Measurements from ENCODE around the gene PCED1B. TPM values are rescaled to one million over a fixed set of nuclear protein-coding genes. Genes with fewer than 3 reads are reported as not detected.
A peak's percentile ranks its signal among the peaks of the same experiment; 100 is the strongest.
"Not testable (repeated sequence)": the region's sequence is repeated elsewhere in the genome, so short reads cannot be mapped to it uniquely, and the experiment has no call there.

The PCED1B gene
- total RNA-seq, 2 experiments from 2014 or later: 133 to 136 TPM

GRCh38 chr12:47048541-47048940 lies 30.9 kb upstream of the PCED1B start:
- H3K27me3 Mint-ChIP-seq: peaks cover 2% of the 10 kb centered on the region
- H3K27ac Mint-ChIP-seq: no peak overlapping the region
- ChIA-PET CTCF (interaction anchor here (1.3 kb wide), 1 partner anchor 23 kb away, joined by 3 read pairs; no protein-coding TSS in a partner anchor), POLR2A (no interaction called here)
- no peak for DNase-seq
- intact Hi-C loops (cut with micrococcal nuclease): no loop called here
- no peaks in the 10 kb centered on the region for H3K4me1 Mint-ChIP-seq (ENCODE audit: low read depth)
- no peak overlapping the region for H3K4me3 Mint-ChIP-seq
- peaks cover 12% of the 10 kb centered on the region for H3K9me3 Mint-ChIP-seq
- H3K36me3 Mint-ChIP-seq: peaks cover 8% of the 10 kb centered on the region

GRCh38 chr12:47051291-47051690 lies 28.1 kb upstream of the PCED1B start:
- H3K4me3 Mint-ChIP-seq; intact Hi-C loops (cut with micrococcal nuclease); DNase-seq; H3K27me3 Mint-ChIP-seq; H3K36me3 Mint-ChIP-seq; CTCF ChIA-PET; H3K27ac Mint-ChIP-seq; H3K4me1 Mint-ChIP-seq (ENCODE audit: low read depth): not testable (repeated sequence)
- POLR2A ChIA-PET: interaction anchor here (0.7 kb wide), 1 partner anchor 269 kb away, joined by 4 read pairs; no protein-coding TSS in a partner anchor
- H3K9me3 Mint-ChIP-seq: peaks cover 14% of the 10 kb centered on the region

GRCh38 chr12:47052274-47052673 lies 27.1 kb upstream of the PCED1B start:
- ChIA-PET CTCF (interaction anchor here (1.0 to 3.1 kb wide), 4 partner anchors 18 to 26 kb away, joined by 3 to 9 read pairs (median 4); no protein-coding TSS in a partner anchor), POLR2A (interaction anchor here (0.7 kb wide), 1 partner anchor 268 kb away, joined by 4 read pairs; no protein-coding TSS in a partner anchor)
- Mint-ChIP-seq H3K4me3 (no peak overlapping the region), H3K9me3 (peaks cover 18% of the 10 kb centered on the region), H3K4me1 (ENCODE audit: low read depth) (no peaks in the 10 kb centered on the region), H3K27me3 (peaks cover 4% of the 10 kb centered on the region), H3K27ac (no peak overlapping the region), H3K36me3 (peaks cover 10% of the 10 kb centered on the region)
- intact Hi-C loops (cut with micrococcal nuclease): no loop called here
- DNase-seq: no peak

GRCh38 chr12:47053961-47054360 lies 25.5 kb upstream of the PCED1B start:
- Mint-ChIP-seq H3K36me3 (peaks cover 10% of the 10 kb centered on the region), H3K9me3 (peaks cover 18% of the 10 kb centered on the region), H3K27ac (no peak overlapping the region), H3K27me3 (peaks cover 4% of the 10 kb centered on the region), H3K4me3 (no peak overlapping the region), H3K4me1 (ENCODE audit: low read depth) (no peaks in the 10 kb centered on the region)
- intact Hi-C loops (cut with micrococcal nuclease): no loop called here
- DNase-seq: no peak
- ChIA-PET POLR2A (no interaction called here), CTCF (interaction anchor here (0.6 to 3.1 kb wide), 6 partner anchors 12 to 766 kb away, joined by 3 to 9 read pairs (median 4); partner anchors contain the start of gene HDAC7)

GRCh38 chr12:47054659-47055058 lies 24.8 kb upstream of the PCED1B start:
- CTCF ChIA-PET: interaction anchor here (1.0 to 3.1 kb wide), 2 partner anchors 11 to 15 kb away, joined by 3 to 9 read pairs; no protein-coding TSS in a partner anchor

GRCh38 chr12:47055856-47056255 lies 23.6 kb upstream of the PCED1B start:
- H3K27me3 Mint-ChIP-seq; H3K36me3 Mint-ChIP-seq; H3K4me1 Mint-ChIP-seq (ENCODE audit: low read depth); H3K27ac Mint-ChIP-seq; intact Hi-C loops (cut with micrococcal nuclease); DNase-seq; H3K4me3 Mint-ChIP-seq; POLR2A ChIA-PET; CTCF ChIA-PET: not testable (repeated sequence)
- peaks cover 15% of the 10 kb centered on the region for H3K9me3 Mint-ChIP-seq

More at GRCh38 chr12:47054659-47055058, 24.8 kb upstream of the PCED1B start:
- POLR2A ChIA-PET: no interaction called here
- H3K4me1 Mint-ChIP-seq (ENCODE audit: low read depth): no peaks in the 10 kb centered on the region
- H3K36me3 Mint-ChIP-seq: peaks cover 10% of the 10 kb centered on the region
- peaks cover 18% of the 10 kb centered on the region for H3K9me3 Mint-ChIP-seq
- no peak overlapping the region for H3K4me3 Mint-ChIP-seq
- intact Hi-C loops (cut with micrococcal nuclease): no loop called here
- H3K27me3 Mint-ChIP-seq: peaks cover 4% of the 10 kb centered on the region
- no peak overlapping the region for H3K27ac Mint-ChIP-seq
- no peak for DNase-seq

- H3K9me3 Mint-ChIP-seq; H3K27ac Mint-ChIP-seq; intact Hi-C loops (cut with micrococcal nuclease); H3K4me3 Mint-ChIP-seq; H3K4me1 Mint-ChIP-seq (ENCODE audit: low read depth); H3K27me3 Mint-ChIP-seq; POLR2A ChIA-PET; H3K36me3 Mint-ChIP-seq; DNase-seq: not testable (repeated sequence)
- CTCF ChIA-PET: interaction anchor here (1.0 kb wide), 1 partner anchor 24 kb away, joined by 4 read pairs; no protein-coding TSS in a partner anchor
Measured at GRCh38 chr12:47056944-47057343, 22.5 kb upstream of the PCED1B start.

GRCh38 chr12:47058640-47059039 lies 20.8 kb upstream of the PCED1B start:
- intact Hi-C loops (cut with micrococcal nuclease); H3K36me3 Mint-ChIP-seq; CTCF ChIA-PET; H3K9me3 Mint-ChIP-seq; POLR2A ChIA-PET; H3K4me1 Mint-ChIP-seq (ENCODE audit: low read depth); H3K27me3 Mint-ChIP-seq; DNase-seq; H3K4me3 Mint-ChIP-seq; H3K27ac Mint-ChIP-seq: not testable (repeated sequence)

- Mint-ChIP-seq H3K4me1 (ENCODE audit: low read depth) (peaks cover 17% of the 10 kb centered on the region), H3K4me3 (no peak overlapping the region), H3K27ac (no peak overlapping the region), H3K9me3 (no peaks in the 10 kb centered on the region), H3K36me3 (no peaks in the 10 kb centered on the region), H3K27me3 (no peaks in the 10 kb centered on the region)
- intact Hi-C loops (cut with micrococcal nuclease): no loop called here
- CTCF ChIA-PET: interaction anchor here (1.2 to 3.1 kb wide), 2 partner anchors 12 to 33 kb away, joined by 3 to 17 read pairs; no protein-coding TSS in a partner anchor
- POLR2A ChIA-PET: interaction anchor here (0.7 to 1.6 kb wide), 2 partner anchors 150 to 329 kb away, joined by 3 to 5 read pairs; no protein-coding TSS in a partner anchor
- no peak for DNase-seq
Measured at GRCh38 chr12:47065546-47065945, 13.9 kb upstream of the PCED1B start.

GRCh38 chr12:47066278-47067025 lies 13.0 kb upstream of the PCED1B start:
- Mint-ChIP-seq H3K4me1 (ENCODE audit: low read depth) (peaks cover 17% of the 10 kb centered on the region), H3K27me3 (no peaks in the 10 kb centered on the region), H3K36me3 (no peaks in the 10 kb centered on the region), H3K4me3 (no peak overlapping the region), H3K9me3 (no peaks in the 10 kb centered on the region), H3K27ac (peak overlapping the region; percentile 54)
- ChIA-PET POLR2A (interaction anchor here (0.7 to 1.6 kb wide), 2 partner anchors 149 to 328 kb away, joined by 3 to 5 read pairs; no protein-coding TSS in a partner anchor), CTCF (interaction anchor here (0.5 to 5.9 kb wide), 5 partner anchors 12 to 585 kb away, joined by 3 to 49 read pairs (median 3); partner anchors contain the start of genes AMIGO2 and PCED1B)
- DNase-seq: peak; percentile 48
- intact Hi-C loops (cut with micrococcal nuclease): loop anchor here (1.0 kb wide), 1 partner anchor 18 kb away; no protein-coding TSS in a partner anchor

- CTCF ChIA-PET: interaction anchor here (1.5 to 5.9 kb wide), 3 partner anchors 12 to 140 kb away, joined by 3 to 56 read pairs (median 49); partner anchors contain the start of genes AMIGO2 and PCED1B
- Mint-ChIP-seq H3K27ac (peak overlapping the region; percentile 54), H3K9me3 (no peaks in the 10 kb centered on the region), H3K27me3 (no peaks in the 10 kb centered on the region), H3K4me3 (no peak overlapping the region), H3K36me3 (no peaks in the 10 kb centered on the region), H3K4me1 (ENCODE audit: low read depth) (peaks cover 17% of the 10 kb centered on the region)
- intact Hi-C loops (cut with micrococcal nuclease): loop anchor here (1.0 kb wide), 1 partner anchor 17 kb away; no protein-coding TSS in a partner anchor
- peak; percentile 70 for DNase-seq
- POLR2A ChIA-PET: interaction anchor here (0.6 to 1.6 kb wide), 2 partner anchors 130 to 149 kb away, joined by 3 to 5 read pairs; no protein-coding TSS in a partner anchor
Measured at GRCh38 chr12:47067176-47067575, 12.2 kb upstream of the PCED1B start.

Measured in activated CD4-positive, alpha-beta memory T cell treated with anti-CD3 and anti-CD28 coated beads for 36 hours (primary cell).